GM12878 (cell line): ENCODE results near the gene DLK2. TPM values are rescaled to one million over a fixed set of nuclear protein-coding genes. Genes with fewer than 3 reads are reported as not detected.
"Not testable (repeated sequence)": the region's sequence is repeated elsewhere in the genome, so short reads cannot be mapped to it uniquely, and the experiment has no call there.

Experiments
- ATAC-seq: fragments of 200-7000 bp; cut with Tn5 transposase; 3 replicates; pipeline ENCODE4 v1.9.1; 2020; ENCODE audit warnings: mild to moderate bottlenecking, moderate library complexity
- BruUV-seq: library from RNA; stranded (reverse); fragments of 400-500 nt; replicated peaks from 2 replicates; lab custom pipeline; 2021; lab: Mats Ljungman, UMichigan
- CTCF ChIA-PET: fragments of 300-600 bp; sonication (Branson Sonifier 250); formaldehyde crosslinking; extraction: SDS; loops from one replicate; lab custom pipeline; 2021; ENCODE audit warnings: inconsistent platforms; lab: Yijun Ruan, JAX
- POLR2A ChIA-PET: fragments of 350-600 bp; formaldehyde crosslinking; extraction: SDS; loops from one replicate; lab custom pipeline; 2021; ENCODE audit warnings: inconsistent platforms; lab: Charles Lee
- RAD21 ChIA-PET: fragments of 300-600 bp; sonication (Branson Sonifier 250); formaldehyde crosslinking; loops from one replicate; lab custom pipeline; 2023; ENCODE audit warnings: antibody characterized with exemption; ENCODE audit not compliant: unreplicated experiment; lab: Charles Lee
- SMC1A ChIA-PET: fragments of 300-600 bp; sonication (Branson Sonifier 250); formaldehyde crosslinking; loops from one replicate; lab custom pipeline; 2023; ENCODE audit not compliant: unreplicated experiment, uncharacterized antibody; lab: Charles Lee
- DNase-seq: peaks from one replicate; pipeline ENCODE4 v3.0.0-alpha.2; 2011; ENCODE audit warnings: low read depth, low spot score
- FAIRE-seq: peaks from 3 replicates; lab custom pipeline; 2011; peaks lifted over from hg19 to GRCh38; lab: Jason Lieb, UNC
- H2AFZ ChIP-seq: 2 replicates; pipeline ENCODE4 v1.6.0; 2011; ENCODE audit warnings: low read depth, low read length, control low read depth; ENCODE audit not compliant: control insufficient read depth
- H3K27ac ChIP-seq: 2 replicates; pipeline ENCODE4 v1.5.1; 2011; ENCODE audit warnings: control low read depth; ENCODE audit not compliant: control insufficient read depth, insufficient read depth
- H3K27me3 ChIP-seq, 2 experiments: replicated peaks in 1 of 2; 2 replicates each; pipeline versions ENCODE4 v1.6.0 to v1.6.1; 2011; ENCODE audit warnings: low read length in 1 of 2; ENCODE audit not compliant: control insufficient read depth in 2 of 2, insufficient read depth in 2 of 2
- H3K36me3 ChIP-seq, 2 experiments: 2 replicates each; pipeline ENCODE4 v1.5.1; 2011; ENCODE audit warnings: low read length in 1 of 2; ENCODE audit not compliant: control insufficient read depth in 2 of 2, insufficient read depth in 2 of 2
- H3K4me1 ChIP-seq: 2 replicates; pipeline ENCODE4 v1.6.1; 2011; ENCODE audit warnings: mild to moderate bottlenecking, low read length, moderate library complexity, mixed read lengths; ENCODE audit not compliant: control insufficient read depth, insufficient read depth
- H3K4me2 ChIP-seq: 2 replicates; pipeline ENCODE4 v1.6.0; 2011; ENCODE audit warnings: control low read depth; ENCODE audit not compliant: control insufficient read depth, insufficient read depth
- H3K4me3 ChIP-seq: fragments of 200-600 bp; sonication (generic); 2 replicates; pipeline ENCODE4 v1.5.1; 2016
- H3K79me2 ChIP-seq: 2 replicates; pipeline ENCODE4 v1.6.0; 2011; ENCODE audit warnings: low read length; ENCODE audit not compliant: control insufficient read depth, insufficient read depth
- H3K9ac ChIP-seq: 2 replicates; pipeline ENCODE4 v1.8.0; 2011; ENCODE audit warnings: low read length, control low read depth, mixed read lengths; ENCODE audit not compliant: control insufficient read depth, insufficient read depth
- H3K9me3 ChIP-seq: replicated peaks from 3 replicates; pipeline ENCODE4 v1.5.1; 2011; ENCODE audit warnings: mild to moderate bottlenecking, low read length; ENCODE audit not compliant: control insufficient read depth, insufficient read depth
- H4K20me1 ChIP-seq: 2 replicates; pipeline ENCODE4 v1.6.0; 2011; ENCODE audit not compliant: control insufficient read depth, insufficient read depth
- ATF2 ChIP-seq: IDR thresholded peaks from 2 replicates; pipeline ENCODE4 v1.6.1; 2012; ENCODE audit warnings: low read length, inconsistent platforms
- ATF7 ChIP-seq: fragments of 450-650 bp; IDR thresholded peaks from 2 replicates; pipeline ENCODE4 v1.6.1; 2016; ENCODE audit warnings: low read depth, mild to moderate bottlenecking
- BHLHE40 ChIP-seq, 2 experiments: fragments of 450-650 bp in 1 of 2; IDR thresholded peaks; 2 replicates each; pipeline ENCODE4 v1.6.1; 2011 to 2017; ENCODE audit warnings: low read depth in 2 of 2, borderline replicate concordance in 1 of 2, improper control_type of control experiment in 1 of 2, low read length in 1 of 2, mild to moderate bottlenecking in 1 of 2
- CBX5 ChIP-seq: sonication (generic); IDR thresholded peaks from 2 replicates; pipeline ENCODE4 v1.6.1; 2016; ENCODE audit warnings: low read depth, moderate library complexity, mild to moderate bottlenecking, inconsistent platforms
- CTCF ChIP-seq, 3 experiments: IDR thresholded peaks in 2 of 3; conservative IDR thresholded peaks in 1 of 3; 2 replicates each; pipeline ENCODE4 v1.5.1; 2011; ENCODE audit warnings: low read depth in 3 of 3, low read length in 3 of 3, mild to moderate bottlenecking in 3 of 3, control low read depth in 2 of 3, moderate library complexity in 2 of 3, inconsistent platforms in 1 of 3, mixed read lengths in 1 of 3; ENCODE audit not compliant: control insufficient read depth in 2 of 3, insufficient read depth in 1 of 3; ENCODE audit errors: extremely low read depth in 1 of 3
- SMC3 ChIP-seq: IDR thresholded peaks from 2 replicates; pipeline ENCODE4 v1.6.1; 2011; ENCODE audit warnings: low read length, improper control_type of control experiment, borderline replicate concordance
- WRNIP1 ChIP-seq: IDR thresholded peaks from 2 replicates; pipeline ENCODE4 v1.6.1; 2011; ENCODE audit warnings: low read depth, low read length, improper control_type of control experiment, borderline replicate concordance
- YY1 ChIP-seq: IDR thresholded peaks from 2 replicates; pipeline ENCODE4 v1.6.1; 2011; ENCODE audit warnings: low read depth, mild to moderate bottlenecking, low read length
- WGBS: methylation state at CpG from one replicate; pipeline ENCODE4 v1.1.6; 2016; ENCODE audit warnings: low lambda C conversion rate; ENCODE audit not compliant: insufficient replicate concordance, insufficient coverage; ENCODE audit errors: missing lambda C conversion rate; 5-methylcytosine and 5-hydroxymethylcytosine counted together
- in situ Hi-C: fragments of 300-500 bp; cut with MboI; formaldehyde crosslinking; loops from 9 replicates; pipeline ENCODE4 v1.14.3; 2018; ENCODE audit warnings: mixed read lengths
- intact Hi-C: fragments of 100-400 bp; cut with micrococcal nuclease; formaldehyde crosslinking; loops from one replicate; pipeline ENCODE4 v1.14.2; 2022; ENCODE audit not compliant: unreplicated experiment
- polyA plus RNA-seq, 11 experiments: library from polyadenylated mRNA; depleted of rRNA in 4 of 11; unstranded in 6 of 11; stranded (reverse) in 5 of 11; fragments of >200 nt; fragmentation: Nextera tagmentation in 4 of 11; fragmentation: Illumina TruSeq in 1 of 11; extraction: Ambion mirVana in 4 of 11; extraction: Trizol in 1 of 11; gene quantifications; 1 replicate in 1 of 11; 2 replicates in 10 of 11; pipeline versions ENCODE4 v1.2.1 to v1.2.3, GENCODE V29; 2011 to 2016; ENCODE audit warnings: inconsistent platforms in 2 of 11, missing spikeins in 2 of 11, low read depth in 1 of 11
- total RNA-seq, 4 experiments: library from RNA; depleted of rRNA in 3 of 4; stranded (reverse); fragments of >200 nt in 3 of 4; fragmentation: Illumina TruSeq in 1 of 4; extraction: Trizol in 1 of 4; gene quantifications; 2 replicates each; pipeline versions ENCODE4 v1.2.1 to v1.2.3, GENCODE V29; 2013 to 2021

Gene DLK2
- total and polyA plus RNA-seq, 10 of the 15 experiments (the other 5 are each of a cell fraction or from before 2014, with no cell fraction given): 0.03 to 0.55 (median 0.38) TPM; not detected in 4

- intact Hi-C loops: loop anchor here (10.0 kb wide), 1 partner anchor 615 kb away; no protein-coding TSS in a partner anchor
- FAIRE-seq (peak; percentile 38), ATAC-seq (no peak), DNase-seq (no peak)
- H2AFZ ChIP-seq: no peak overlapping the region
- no peak overlapping the region for H3K4me3 ChIP-seq
- ChIA-PET CTCF (interaction anchor here (1.0 to 2.2 kb wide), 3 partner anchors 12 to 196 kb away, joined by 4 to 12 read pairs (median 5); no protein-coding TSS in a partner anchor), RAD21 (no interaction called here), POLR2A (interaction anchor here (1.0 to 1.2 kb wide), 2 partner anchors 13 to 18 kb away, joined by 3 read pairs; partner anchors contain the start of gene TJAP1), SMC1A (interaction anchor here (0.6 to 2.0 kb wide), 8 partner anchors 12 to 357 kb away, joined by 3 to 5 read pairs (median 3); partner anchors contain the start of gene TJAP1)
- H3K27me3 ChIP-seq: peaks cover 2 to 3% of the 10 kb centered on the region in 2 experiments; a peak in 3 of 4 replicates
- H3K79me2 ChIP-seq: no peaks in the 10 kb centered on the region
- in situ Hi-C loops: no loop called here
- 27% methylated on average over 1 of the region's 1 CpG for WGBS
- no peak overlapping the region for H3K4me2 ChIP-seq
- TF ChIP-seq CBX5: no peak
- TF ChIP-seq ATF2: no peak
- peak; percentile 7; the same call in 1 of the 2 replicates for TF ChIP-seq SMC3
- no peak for TF ChIP-seq BHLHE40 (IDR thresholded peaks at IDR 0.05; ENCODE audit: borderline replicate concordance in 1 of 2, low read depth in 2 of 2, low read length in 1 of 2)
- TF ChIP-seq YY1: no peak
- TF ChIP-seq CTCF (IDR thresholded peaks at IDR 0.05 in 2 of 3, conservative IDR thresholded peaks at IDR 0.05 in 1 of 3; ENCODE audit: control insufficient read depth in 2 of 3, extremely low read depth in 1 of 3, insufficient read depth in 1 of 3, low read depth in 3 of 3, low read length in 3 of 3): peak in 1 of 3 experiments; percentile 20; a peak in 1 of 6 replicates
- TF ChIP-seq WRNIP1: no peak
- no peak for TF ChIP-seq ATF7
- peaks cover 10% of the 10 kb centered on the region for H3K4me1 ChIP-seq
- no peak overlapping the region for H3K9ac ChIP-seq
- no peaks in the 10 kb centered on the region for H3K9me3 ChIP-seq
- H3K27ac ChIP-seq: no peak overlapping the region
- no peaks in the 10 kb centered on the region for H4K20me1 ChIP-seq
- BruUV-seq: no TSS peak
- H3K36me3 ChIP-seq: no peaks in the 10 kb centered on the region
Measured at GRCh38 chr6:43459535-43459934, 4.2 kb upstream of the DLK2 start.

GRCh38 chr6:43458154-43458553 is 2.8 kb upstream of the DLK2 start:
- H3K4me1 ChIP-seq: peaks cover 14% of the 10 kb centered on the region
- ChIA-PET RAD21 (interaction anchor here (5.3 kb wide), 1 partner anchor 49 kb away, joined by 22 read pairs; no protein-coding TSS in a partner anchor), POLR2A (interaction anchor here (0.6 kb wide), 1 partner anchor 38 kb away, joined by 3 read pairs; no protein-coding TSS in a partner anchor), SMC1A (interaction anchor here (2.0 kb wide), 1 partner anchor 38 kb away, joined by 5 read pairs; no protein-coding TSS in a partner anchor), CTCF (interaction anchor here (4.7 kb wide), 1 partner anchor 49 kb away, joined by 27 read pairs; no protein-coding TSS in a partner anchor)
- H3K4me2 ChIP-seq, H2AFZ ChIP-seq, ATAC-seq, BruUV-seq, H3K79me2 ChIP-seq, DNase-seq, H3K4me3 ChIP-seq, H3K9me3 ChIP-seq, FAIRE-seq, H4K20me1 ChIP-seq, H3K9ac ChIP-seq, H3K27ac ChIP-seq, H3K36me3 ChIP-seq, H3K27me3 ChIP-seq, in situ Hi-C loops: not testable (repeated sequence)
- 86% methylated on average over 15 of the region's 15 CpGs for whole genome bisulfite sequencing
- intact Hi-C loops: loop anchor here (10.0 kb wide), 1 partner anchor 617 kb away; no protein-coding TSS in a partner anchor
